HepG2 (cell line): ENCODE results near the gene CCDC88A. TPM values are rescaled to one million over a fixed set of nuclear protein-coding genes. Genes with fewer than 3 reads are reported as not detected.

Experiments
- ATAC-seq: fragments of 200-7000 bp; cut with Tn5 transposase; 3 replicates; pipeline ENCODE4 v1.9.1; 2020; ENCODE audit warnings: mild to moderate bottlenecking, moderate library complexity
- BruUV-seq: library from RNA; stranded (reverse); fragments of 400-500 nt; replicated peaks from 2 replicates; lab custom pipeline; 2021; lab: Mats Ljungman, UMichigan
- CTCF ChIA-PET: fragments of 300-600 bp; formaldehyde crosslinking; extraction: SDS; loops from one replicate; lab custom pipeline; 2021; ENCODE audit warnings: low total read pairs, inconsistent platforms, low intra/inter-chr PET ratio; lab: Yijun Ruan, JAX
- POLR2A ChIA-PET: fragments of 350-600 bp; sonication (Branson Sonifier 250); formaldehyde crosslinking; loops from one replicate; lab custom pipeline; 2020; ENCODE audit warnings: antibody characterized with exemption, inconsistent platforms; lab: Yijun Ruan, JAX
- DNase-seq: peaks from one replicate; pipeline ENCODE4 v3.0.0-alpha.2; 2015; ENCODE audit warnings: low spot score
- FAIRE-seq: peaks from 3 replicates; lab custom pipeline; 2011; peaks lifted over from hg19 to GRCh38; lab: Jason Lieb, UNC
- H2AFZ ChIP-seq: one replicate; pipeline ENCODE4 v1.6.1; 2011; ENCODE audit warnings: low read length, inconsistent platforms
- H3K27ac ChIP-seq: fragments of 300-600 bp; 3 replicates; pipeline ENCODE4 v1.8.0; 2011; ENCODE audit warnings: mixed run types, mild to moderate bottlenecking, mixed read lengths, low read length, inconsistent platforms; ENCODE audit not compliant: insufficient read depth; ENCODE audit errors: extremely low read length
- H3K27me3 ChIP-seq, 2 experiments: fragments of 200-600 bp in 1 of 2; 2 replicates in 1 of 2; 3 replicates in 1 of 2; pipeline versions ENCODE4 v1.6.0 to v1.8.0; 2011; ENCODE audit warnings: low read length in 2 of 2, mild to moderate bottlenecking in 2 of 2, moderate library complexity in 2 of 2, inconsistent platforms in 1 of 2; ENCODE audit not compliant: insufficient read depth in 2 of 2, control insufficient read depth in 1 of 2
- H3K36me3 ChIP-seq, 2 experiments: fragments of 200-600 bp in 1 of 2; replicated peaks in 1 of 2; 2 replicates in 1 of 2; 3 replicates in 1 of 2; pipeline versions ENCODE4 v1.5.1 to v1.8.0; 2011; ENCODE audit warnings: low read length in 2 of 2, inconsistent platforms in 1 of 2; ENCODE audit not compliant: insufficient read depth in 2 of 2, control insufficient read depth in 1 of 2
- H3K4me1 ChIP-seq: 2 replicates; pipeline ENCODE4 v1.5.1; 2012; ENCODE audit warnings: low read length, inconsistent platforms; ENCODE audit not compliant: insufficient read depth
- H3K4me2 ChIP-seq: 2 replicates; pipeline ENCODE4 v1.6.0; 2011; ENCODE audit warnings: low read depth, low read length, inconsistent platforms
- H3K4me3 ChIP-seq, 3 experiments: fragments of 200-600 bp in 1 of 3; sonication (generic), shearing (Covaris generic) in 1 of 3; replicated peaks in 1 of 3; 2 replicates each; pipeline ENCODE4 v1.5.1; 2011 to 2016; ENCODE audit warnings: low read length in 3 of 3, inconsistent platforms in 2 of 3, low read depth in 2 of 3, mild to moderate bottlenecking in 2 of 3, control low read depth in 1 of 3, mixed read lengths in 1 of 3; ENCODE audit not compliant: insufficient read depth in 1 of 3
- H3K79me2 ChIP-seq: one replicate; pipeline ENCODE4 v1.6.1; 2011; ENCODE audit warnings: low read length, inconsistent platforms; ENCODE audit not compliant: insufficient read depth
- H3K9ac ChIP-seq: 2 replicates; pipeline ENCODE4 v1.6.0; 2011; ENCODE audit warnings: mild to moderate bottlenecking, low read depth, low read length, inconsistent platforms; ENCODE audit not compliant: insufficient read depth
- H3K9me3 ChIP-seq: 2 replicates; pipeline ENCODE4 v1.5.1; 2012; ENCODE audit warnings: mild to moderate bottlenecking, low read length
- H4K20me1 ChIP-seq: 2 replicates; pipeline ENCODE4 v1.6.0; 2011; ENCODE audit warnings: inconsistent platforms, mild to moderate bottlenecking, low read length, moderate library complexity; ENCODE audit not compliant: insufficient read depth
- HNF4G ChIP-seq, 2 experiments: sonication (generic) in 1 of 2; formaldehyde crosslinking in 1 of 2; IDR thresholded peaks; 2 replicates each; pipeline versions ENCODE4 v1.4.0 to v1.6.1; 2011 to 2020; ENCODE audit warnings: borderline replicate concordance in 2 of 2, low read depth in 2 of 2, mild to moderate bottlenecking in 2 of 2, low read length in 1 of 2, missing genetic modification reagents in 1 of 2, moderate library complexity in 1 of 2
- KDM6A ChIP-seq: IDR thresholded peaks from 2 replicates; pipeline ENCODE4 v1.6.1; 2016; ENCODE audit warnings: low read depth
- PAWR ChIP-seq: sonication (generic); formaldehyde crosslinking; IDR thresholded peaks from 2 replicates; pipeline ENCODE4 v1.4.0; 2020; ENCODE audit warnings: missing genetic modification reagents, mild to moderate bottlenecking, borderline replicate concordance
- ZBTB20 ChIP-seq: sonication (generic); formaldehyde crosslinking; IDR thresholded peaks from 2 replicates; pipeline ENCODE4 v1.8.1; 2023; ENCODE audit warnings: missing genetic modification reagents, low read depth, mild to moderate bottlenecking, borderline replicate concordance
- ZNF3 ChIP-seq: IDR thresholded peaks from 2 replicates; pipeline ENCODE4 v1.7.0; 2017; ENCODE audit warnings: inconsistent platforms
- ZNF567 ChIP-seq: sonication (generic); formaldehyde crosslinking; IDR thresholded peaks from 2 replicates; pipeline ENCODE4 v1.8.1; 2023; ENCODE audit warnings: mild to moderate bottlenecking, missing genetic modification reagents, borderline replicate concordance
- ZNF589 ChIP-seq: sonication (generic); formaldehyde crosslinking; conservative IDR thresholded peaks from 2 replicates; pipeline ENCODE4 v1.8.0; 2022; ENCODE audit warnings: mild to moderate bottlenecking, moderate library complexity, missing genetic modification reagents
- ZNF891 ChIP-seq: sonication (generic); formaldehyde crosslinking; IDR thresholded peaks from 2 replicates; pipeline ENCODE4 v1.5.0; 2020; ENCODE audit warnings: mild to moderate bottlenecking, missing genetic modification reagents
- WGBS: methylation state at CpG from one replicate; pipeline ENCODE4 v1.1.6; 2017; ENCODE audit warnings: low lambda C conversion rate; 5-methylcytosine and 5-hydroxymethylcytosine counted together
- in situ Hi-C: cut with HindIII; loops from 2 replicates; pipeline ENCODE4 v1.10.0; 2017; ENCODE audit warnings: low pct_unique_long_range_greater_than_20kb; ENCODE audit not compliant: extremely low pct_ligation_motif_present
- intact Hi-C: fragments of 100-400 bp; cut with micrococcal nuclease; formaldehyde crosslinking; loops from one replicate; pipeline ENCODE4 v1.10.0; 2022; ENCODE audit not compliant: unreplicated experiment
- polyA plus RNA-seq, 8 experiments: library from polyadenylated mRNA; depleted of rRNA in 3 of 8; stranded (reverse) in 7 of 8; unstranded in 1 of 8; fragments of >200 nt; fragmentation: Illumina TruSeq in 4 of 8; extraction: Trizol in 4 of 8; gene quantifications; 2 replicates each; pipeline versions ENCODE4 v1.2.1 to v1.2.3, GENCODE V29; 2011 to 2016; ENCODE audit warnings: low read depth in 4 of 8, missing spikeins in 1 of 8, mixed read lengths in 1 of 8; ENCODE audit not compliant: insufficient read depth in 1 of 8
- total RNA-seq, 5 experiments: library from RNA; depleted of rRNA; stranded (reverse); fragments of >200 nt; fragmentation: Illumina TruSeq; extraction: Trizol; gene quantifications; 2 replicates each; pipeline ENCODE4 v1.2.3, GENCODE V29; 2016; ENCODE audit warnings: low read depth in 1 of 5
- TF ChIP-seq, protein P1 (sequence below): sonication (generic); formaldehyde crosslinking; IDR thresholded peaks from 2 replicates; pipeline ENCODE4 v1.8.1; 2023; ENCODE audit warnings: mild to moderate bottlenecking, missing genetic modification reagents, borderline replicate concordance
- TF ChIP-seq, protein P2 (sequence below): sonication (generic); formaldehyde crosslinking; IDR thresholded peaks from 2 replicates; pipeline ENCODE4 v1.5.0; 2020; ENCODE audit warnings: mild to moderate bottlenecking, missing genetic modification reagents
- TF ChIP-seq, protein P3 (sequence below): sonication (generic); formaldehyde crosslinking; conservative IDR thresholded peaks from 2 replicates; pipeline ENCODE4 v1.4.0; 2020; ENCODE audit warnings: missing genetic modification reagents
- TF ChIP-seq, protein P4 (sequence below): sonication (generic); formaldehyde crosslinking; conservative IDR thresholded peaks from 2 replicates; pipeline ENCODE4 v1.5.0; 2020; ENCODE audit warnings: missing genetic modification reagents
- TF ChIP-seq, protein P5 (sequence below): IDR thresholded peaks from 2 replicates; pipeline ENCODE4 v1.6.1; 2018; ENCODE audit warnings: missing genetic modification reagents, mild to moderate bottlenecking, missing compliant biosample characterization

CCDC88A gene
- total and polyA plus RNA-seq, 2 of the 13 experiments (the other 11 are each of a cell fraction or from before 2014, with no cell fraction given), result 43.2 to 84.1 TPM

DNA sequence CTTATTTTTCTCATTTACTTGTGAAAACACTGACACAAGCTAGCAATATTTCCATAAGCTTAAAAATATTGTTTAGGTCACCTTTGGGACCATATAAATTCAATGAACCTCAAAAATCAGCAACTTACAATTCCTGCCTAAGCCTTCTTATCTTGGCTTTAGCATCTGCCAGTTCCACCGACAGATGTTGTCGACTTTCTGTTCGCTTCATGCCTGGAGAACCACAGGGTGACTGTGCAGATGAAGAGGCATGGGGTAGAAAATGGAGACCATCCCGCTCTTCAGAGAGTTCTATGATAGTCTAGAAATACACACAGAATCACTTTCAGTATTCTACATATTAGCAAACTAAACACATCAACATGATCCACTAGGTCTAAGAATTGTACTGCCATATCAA lies 64.2 kb downstream of the CCDC88A start:
- BruUV-seq, result no TSS peak
- CTCF ChIA-PET, result no interaction called here

More for the DNA sequence above, 64.2 kb downstream of the CCDC88A start:
- no peak overlapping the region for H3K4me2 ChIP-seq
- no peaks in the 10 kb centered on the region for H3K4me1 ChIP-seq
- no peak overlapping the region for H3K9ac ChIP-seq
- FAIRE-seq (no peak), ATAC-seq (no peak), DNase-seq (no peak)
- H2AFZ ChIP-seq, result no peak overlapping the region
- no peak for TF ChIP-seq PAWR (CRISPR knock-in tag)
- no peak for TF ChIP-seq ZBTB20 (CRISPR knock-in tag)
- TF ChIP-seq ZNF589, result no peak
- no peak for TF ChIP-seq ZNF567 (CRISPR knock-in tag)
- TF ChIP-seq KDM6A (CRISPR knock-in tag), result no peak
- TF ChIP-seq, protein P1, sequence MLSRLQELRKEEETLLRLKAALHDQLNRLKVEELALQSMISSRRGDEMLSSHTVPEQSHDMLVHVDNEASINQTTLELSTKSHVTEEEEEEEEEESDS (CRISPR knock-in tag), result no peak
- no peak for TF ChIP-seq ZNF891 (CRISPR knock-in tag)
- TF ChIP-seq, protein P2, sequence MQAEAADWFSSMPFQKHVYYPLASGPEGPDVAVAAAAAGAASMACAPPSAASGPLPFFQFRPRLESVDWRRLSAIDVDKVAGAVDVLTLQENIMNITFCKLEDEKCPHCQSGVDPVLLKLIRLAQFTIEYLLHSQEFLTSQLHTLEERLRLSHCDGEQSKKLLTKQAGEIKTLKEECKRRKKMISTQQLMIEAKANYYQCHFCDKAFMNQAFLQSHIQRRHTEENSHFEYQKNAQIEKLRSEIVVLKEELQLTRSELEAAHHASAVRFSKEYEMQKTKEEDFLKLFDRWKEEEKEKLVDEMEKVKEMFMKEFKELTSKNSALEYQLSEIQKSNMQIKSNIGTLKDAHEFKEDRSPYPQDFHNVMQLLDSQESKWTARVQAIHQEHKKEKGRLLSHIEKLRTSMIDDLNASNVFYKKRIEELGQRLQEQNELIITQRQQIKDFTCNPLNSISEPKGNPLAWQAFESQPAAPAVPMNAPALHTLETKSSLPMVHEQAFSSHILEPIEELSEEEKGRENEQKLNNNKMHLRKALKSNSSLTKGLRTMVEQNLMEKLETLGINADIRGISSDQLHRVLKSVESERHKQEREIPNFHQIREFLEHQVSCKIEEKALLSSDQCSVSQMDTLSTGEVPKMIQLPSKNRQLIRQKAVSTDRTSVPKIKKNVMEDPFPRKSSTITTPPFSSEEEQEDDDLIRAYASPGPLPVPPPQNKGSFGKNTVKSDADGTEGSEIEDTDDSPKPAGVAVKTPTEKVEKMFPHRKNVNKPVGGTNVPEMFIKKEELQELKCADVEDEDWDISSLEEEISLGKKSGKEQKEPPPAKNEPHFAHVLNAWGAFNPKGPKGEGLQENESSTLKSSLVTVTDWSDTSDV (CRISPR knock-in tag), result no peak
- TF ChIP-seq, protein P3, sequence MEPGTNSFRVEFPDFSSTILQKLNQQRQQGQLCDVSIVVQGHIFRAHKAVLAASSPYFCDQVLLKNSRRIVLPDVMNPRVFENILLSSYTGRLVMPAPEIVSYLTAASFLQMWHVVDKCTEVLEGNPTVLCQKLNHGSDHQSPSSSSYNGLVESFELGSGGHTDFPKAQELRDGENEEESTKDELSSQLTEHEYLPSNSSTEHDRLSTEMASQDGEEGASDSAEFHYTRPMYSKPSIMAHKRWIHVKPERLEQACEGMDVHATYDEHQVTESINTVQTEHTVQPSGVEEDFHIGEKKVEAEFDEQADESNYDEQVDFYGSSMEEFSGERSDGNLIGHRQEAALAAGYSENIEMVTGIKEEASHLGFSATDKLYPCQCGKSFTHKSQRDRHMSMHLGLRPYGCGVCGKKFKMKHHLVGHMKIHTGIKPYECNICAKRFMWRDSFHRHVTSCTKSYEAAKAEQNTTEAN (CRISPR knock-in tag), result no peak
- no peak for TF ChIP-seq HNF4G (IDR thresholded peaks at IDR 0.05; ENCODE audit: borderline replicate concordance, low read depth, low read length)
- TF ChIP-seq HNF4G (CRISPR knock-in tag; IDR thresholded peaks at IDR 0.05; ENCODE audit: borderline replicate concordance, low read depth), result no peak
- TF ChIP-seq, protein P4, sequence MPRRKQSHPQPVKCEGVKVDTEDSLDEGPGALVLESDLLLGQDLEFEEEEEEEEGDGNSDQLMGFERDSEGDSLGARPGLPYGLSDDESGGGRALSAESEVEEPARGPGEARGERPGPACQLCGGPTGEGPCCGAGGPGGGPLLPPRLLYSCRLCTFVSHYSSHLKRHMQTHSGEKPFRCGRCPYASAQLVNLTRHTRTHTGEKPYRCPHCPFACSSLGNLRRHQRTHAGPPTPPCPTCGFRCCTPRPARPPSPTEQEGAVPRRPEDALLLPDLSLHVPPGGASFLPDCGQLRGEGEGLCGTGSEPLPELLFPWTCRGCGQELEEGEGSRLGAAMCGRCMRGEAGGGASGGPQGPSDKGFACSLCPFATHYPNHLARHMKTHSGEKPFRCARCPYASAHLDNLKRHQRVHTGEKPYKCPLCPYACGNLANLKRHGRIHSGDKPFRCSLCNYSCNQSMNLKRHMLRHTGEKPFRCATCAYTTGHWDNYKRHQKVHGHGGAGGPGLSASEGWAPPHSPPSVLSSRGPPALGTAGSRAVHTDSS (CRISPR knock-in tag), result no peak
- TF ChIP-seq, protein P5, sequence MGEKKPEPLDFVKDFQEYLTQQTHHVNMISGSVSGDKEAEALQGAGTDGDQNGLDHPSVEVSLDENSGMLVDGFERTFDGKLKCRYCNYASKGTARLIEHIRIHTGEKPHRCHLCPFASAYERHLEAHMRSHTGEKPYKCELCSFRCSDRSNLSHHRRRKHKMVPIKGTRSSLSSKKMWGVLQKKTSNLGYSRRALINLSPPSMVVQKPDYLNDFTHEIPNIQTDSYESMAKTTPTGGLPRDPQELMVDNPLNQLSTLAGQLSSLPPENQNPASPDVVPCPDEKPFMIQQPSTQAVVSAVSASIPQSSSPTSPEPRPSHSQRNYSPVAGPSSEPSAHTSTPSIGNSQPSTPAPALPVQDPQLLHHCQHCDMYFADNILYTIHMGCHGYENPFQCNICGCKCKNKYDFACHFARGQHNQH (CRISPR knock-in tag), result no peak
- no peak for TF ChIP-seq ZNF3 (CRISPR knock-in tag)
- no peaks in the 10 kb centered on the region for H3K9me3 ChIP-seq
- in situ Hi-C loops, result no loop called here
- no peak overlapping the region for H3K4me3 ChIP-seq
- H3K36me3 ChIP-seq, result peaks cover 5 to 20% of the 10 kb centered on the region in 2 experiments
- H3K27ac ChIP-seq, result no peak overlapping the region
- POLR2A ChIA-PET, result no interaction called here
- H3K27me3 ChIP-seq, result no peaks in the 10 kb centered on the region
- no peaks in the 10 kb centered on the region for H4K20me1 ChIP-seq
- no peaks in the 10 kb centered on the region for H3K79me2 ChIP-seq
- 98% methylated on average over 4 of the region's 4 CpGs for WGBS
- intact Hi-C loops, result no loop called here
